Epithelial cell of proximal tubule (primary cell): ENCODE data around the gene GDPD5. TPM values are rescaled to one million over a fixed set of nuclear protein-coding genes. Genes with fewer than 3 reads are reported as not detected.
A peak's percentile ranks its signal among the peaks of the same experiment; 100 is the strongest.

Experiments used
- DNase-seq: peaks from one replicate; pipeline ENCODE4 v3.0.0-alpha.2; 2011; ENCODE audit warnings: low read depth
- H3K4me3 ChIP-seq: 2 replicates; pipeline ENCODE4 v1.5.1; 2011; ENCODE audit warnings: low read depth, mild to moderate bottlenecking, low read length
- total RNA-seq: library from RNA; depleted of rRNA; stranded (reverse); fragments of >200 nt; gene quantifications from 2 replicates; pipeline ENCODE4 v1.2.3, GENCODE V29; 2015
- TF ChIP-seq, protein P1 (sequence below): conservative IDR thresholded peaks from 2 replicates; pipeline ENCODE4 v1.5.1; 2012; ENCODE audit warnings: low read depth, mild to moderate bottlenecking, low read length

Gene GDPD5
- total RNA-seq, 1 donor from 2014 or later: 17.4 TPM

DNA sequence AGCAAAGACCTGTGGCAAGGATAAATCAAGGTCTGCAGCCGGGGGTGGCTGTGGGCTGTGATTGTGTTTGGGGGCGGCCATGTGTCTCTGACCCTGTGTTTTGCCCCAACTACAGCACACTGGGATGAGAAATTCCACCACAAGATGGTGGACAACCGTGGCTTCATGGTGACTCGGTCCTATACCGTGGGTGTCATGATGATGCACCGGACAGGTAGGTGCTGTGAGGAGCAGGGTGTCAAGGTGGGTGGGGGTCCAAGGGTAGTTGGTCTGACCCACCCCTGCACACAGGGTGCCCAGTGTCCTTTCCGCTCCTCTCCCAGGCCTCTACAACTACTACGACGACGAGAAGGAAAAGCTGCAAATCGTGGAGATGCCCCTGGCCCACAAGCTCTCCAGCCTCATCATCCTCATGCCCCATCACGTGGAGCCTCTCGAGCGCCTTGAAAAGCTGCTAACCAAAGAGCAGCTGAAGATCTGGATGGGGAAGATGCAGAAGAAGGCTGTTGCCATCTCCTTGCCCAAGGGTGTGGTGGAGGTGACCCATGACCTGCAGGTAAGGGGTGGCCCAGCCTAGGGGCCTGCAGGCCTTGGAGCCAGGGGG, 43.0 kb upstream of the GDPD5 start:
- TF ChIP-seq, protein P1, sequence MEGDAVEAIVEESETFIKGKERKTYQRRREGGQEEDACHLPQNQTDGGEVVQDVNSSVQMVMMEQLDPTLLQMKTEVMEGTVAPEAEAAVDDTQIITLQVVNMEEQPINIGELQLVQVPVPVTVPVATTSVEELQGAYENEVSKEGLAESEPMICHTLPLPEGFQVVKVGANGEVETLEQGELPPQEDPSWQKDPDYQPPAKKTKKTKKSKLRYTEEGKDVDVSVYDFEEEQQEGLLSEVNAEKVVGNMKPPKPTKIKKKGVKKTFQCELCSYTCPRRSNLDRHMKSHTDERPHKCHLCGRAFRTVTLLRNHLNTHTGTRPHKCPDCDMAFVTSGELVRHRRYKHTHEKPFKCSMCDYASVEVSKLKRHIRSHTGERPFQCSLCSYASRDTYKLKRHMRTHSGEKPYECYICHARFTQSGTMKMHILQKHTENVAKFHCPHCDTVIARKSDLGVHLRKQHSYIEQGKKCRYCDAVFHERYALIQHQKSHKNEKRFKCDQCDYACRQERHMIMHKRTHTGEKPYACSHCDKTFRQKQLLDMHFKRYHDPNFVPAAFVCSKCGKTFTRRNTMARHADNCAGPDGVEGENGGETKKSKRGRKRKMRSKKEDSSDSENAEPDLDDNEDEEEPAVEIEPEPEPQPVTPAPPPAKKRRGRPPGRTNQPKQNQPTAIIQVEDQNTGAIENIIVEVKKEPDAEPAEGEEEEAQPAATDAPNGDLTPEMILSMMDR: no peak
- DNase-seq: no peak

DNA sequence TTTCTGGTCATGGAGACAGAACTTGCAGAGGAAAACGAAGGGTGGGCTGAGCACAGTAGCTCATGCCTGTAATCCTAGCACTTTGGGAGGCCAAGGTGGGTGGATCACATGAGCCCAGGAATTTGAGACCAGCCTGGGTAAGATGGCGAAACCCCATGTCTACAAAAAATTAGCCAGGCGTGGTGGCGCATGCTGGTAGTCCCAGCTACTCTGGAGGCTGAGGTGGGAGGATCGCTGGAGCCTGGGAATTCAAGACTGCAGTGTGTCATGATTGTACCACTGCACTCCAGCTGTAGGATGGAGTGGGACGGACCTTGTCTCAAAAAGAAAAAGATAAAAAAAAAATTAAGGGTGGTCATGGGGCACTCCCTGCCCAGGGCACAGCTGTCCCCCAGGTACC, 42.2 kb upstream of the GDPD5 start:
- no peak for DNase-seq
- H3K4me3 ChIP-seq: no peak overlapping the region
- TF ChIP-seq, protein P1: no peak

More for the DNA sequence above, 43.0 kb upstream of the GDPD5 start:
- no peak overlapping the region for H3K4me3 ChIP-seq

DNA sequence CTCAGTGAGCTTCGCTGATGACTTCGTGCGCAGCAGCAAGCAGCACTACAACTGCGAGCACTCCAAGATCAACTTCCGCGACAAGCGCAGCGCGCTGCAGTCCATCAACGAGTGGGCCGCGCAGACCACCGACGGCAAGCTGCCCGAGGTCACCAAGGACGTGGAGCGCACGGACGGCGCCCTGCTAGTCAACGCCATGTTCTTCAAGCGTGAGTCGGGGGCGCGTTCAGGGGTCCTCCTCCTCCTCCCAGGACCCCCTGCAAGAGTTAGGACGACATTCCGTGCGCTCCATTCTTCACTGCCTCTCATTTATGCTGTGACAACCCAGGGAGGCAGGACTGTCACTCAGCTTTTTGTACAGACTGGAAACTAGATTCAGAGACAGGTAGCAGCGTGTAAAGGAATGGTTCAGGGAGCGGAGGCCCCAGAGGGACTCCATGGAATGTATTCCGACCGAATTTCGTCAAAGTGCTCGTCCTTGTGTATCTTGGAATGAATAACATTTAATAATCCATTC, 41.1 kb upstream of the GDPD5 start:
- H3K4me3 ChIP-seq: no peak overlapping the region
- DNase-seq: no peak
- TF ChIP-seq, protein P1: no peak

DNA sequence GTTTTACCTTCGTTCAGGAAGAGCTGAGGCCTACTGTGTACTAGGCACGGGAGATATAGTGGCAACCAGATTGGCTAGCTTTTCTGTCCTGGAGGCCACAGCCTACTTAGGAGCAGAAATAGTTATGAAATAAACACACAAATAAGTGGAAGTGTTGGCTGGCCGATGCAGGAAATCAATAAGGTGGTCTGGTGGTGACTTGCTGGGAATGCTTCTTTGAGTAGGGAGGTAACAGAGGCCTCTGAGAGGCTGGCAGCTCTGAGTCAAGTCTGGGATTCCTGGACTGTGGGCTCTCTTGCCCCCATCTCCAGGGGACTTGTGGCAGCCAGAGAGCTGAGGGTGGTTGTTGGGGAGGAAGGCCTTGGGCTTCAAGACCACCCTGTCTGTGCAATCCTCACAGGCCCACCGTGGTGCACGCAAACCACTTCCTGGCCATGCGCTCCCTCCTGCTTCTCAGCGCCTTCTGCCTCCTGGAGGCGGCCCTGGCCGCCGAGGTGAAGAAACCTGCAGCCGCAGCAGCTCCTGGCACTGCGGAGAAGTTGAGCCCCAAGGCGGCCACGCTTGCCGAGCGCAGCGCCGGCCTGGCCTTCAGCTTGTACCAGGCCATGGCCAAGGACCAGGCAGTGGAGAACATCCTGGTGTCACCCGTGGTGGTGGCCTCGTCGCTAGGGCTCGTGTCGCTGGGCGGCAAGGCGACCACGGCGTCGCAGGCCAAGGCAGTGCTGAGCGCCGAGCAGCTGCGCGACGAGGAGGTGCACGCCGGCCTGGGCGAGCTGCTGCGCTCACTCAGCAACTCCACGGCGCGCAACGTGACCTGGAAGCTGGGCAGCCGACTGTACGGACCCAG, 40.4 kb upstream of the GDPD5 start:
- H3K4me3 ChIP-seq: peak overlapping the region; percentile 8
- TF ChIP-seq, protein P1: no peak
- DNase-seq: no peak

DNA sequence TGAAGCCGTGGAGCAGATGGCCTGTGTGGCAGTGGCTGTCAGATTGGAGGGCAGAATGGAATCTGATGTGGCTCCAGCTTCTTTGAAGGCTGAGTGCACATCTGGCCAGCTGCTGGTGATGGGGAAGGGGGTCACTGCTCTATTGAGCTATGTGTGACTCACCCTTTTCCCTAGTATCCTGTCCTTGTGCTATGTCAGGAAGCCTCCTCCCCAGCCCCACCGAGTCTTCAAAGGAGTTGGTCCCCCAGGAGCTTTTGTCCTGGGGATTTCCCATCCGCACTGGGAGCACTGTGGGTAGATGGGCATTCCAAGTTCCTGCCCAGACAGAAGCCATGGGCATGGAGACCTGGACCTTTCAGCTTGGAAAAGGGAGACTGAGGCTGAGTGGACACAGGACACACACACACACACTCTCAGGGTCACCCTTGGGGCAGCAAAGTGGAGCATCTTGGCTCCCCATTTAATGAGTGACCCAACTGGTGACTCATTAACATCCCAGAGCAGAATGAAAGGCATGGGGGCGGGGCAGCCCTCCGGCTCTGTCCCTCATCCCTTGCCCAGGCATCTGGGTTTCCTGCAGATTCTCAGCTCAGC, 39.6 kb upstream of the GDPD5 start:
- no peak for DNase-seq
- TF ChIP-seq, protein P1: no peak
- H3K4me3 ChIP-seq: peak overlapping the region; percentile 86

DNA sequence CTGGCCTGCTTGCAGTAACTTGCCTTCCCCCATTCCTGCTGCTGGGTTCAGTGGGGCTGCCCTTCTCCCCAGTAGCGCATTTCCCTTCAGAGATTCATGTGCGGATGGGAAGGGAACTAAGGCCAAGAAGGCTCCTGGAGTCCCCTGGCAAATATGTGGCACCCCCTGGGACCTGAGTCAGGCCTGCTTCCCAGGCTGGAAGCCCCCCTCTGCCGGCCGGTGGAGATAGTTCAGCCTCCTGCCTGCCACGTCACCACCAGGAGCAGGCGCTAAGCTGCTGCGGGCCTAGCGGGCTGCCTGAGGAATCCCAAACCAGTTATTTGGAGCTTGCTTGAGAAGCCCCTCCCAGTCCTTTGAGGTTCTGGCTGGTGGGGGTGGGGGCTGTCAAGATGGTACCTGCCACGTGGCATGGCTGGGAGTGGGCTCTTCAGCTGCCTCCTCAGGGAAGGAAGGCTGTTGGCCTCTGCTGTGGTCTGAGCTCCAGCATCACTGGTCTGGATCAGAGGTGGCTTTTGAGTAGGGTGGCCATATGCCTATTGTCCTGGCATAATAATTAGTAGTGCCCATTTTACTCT, 38.3 kb upstream of the GDPD5 start:
- DNase-seq: no peak
- H3K4me3 ChIP-seq: peak overlapping the region; percentile 86
- TF ChIP-seq, protein P1: peak; percentile 64
